HCT116 (cell line): ENCODE measurements around the gene ALDH4A1.

Experiments
- CEBPB ChIP-seq: IDR thresholded peaks from 2 replicates; pipeline ENCODE4 v1.6.1; 2012; ENCODE audit warnings: low read depth
- EGR1 ChIP-seq: IDR thresholded peaks from 2 replicates; pipeline ENCODE4 v1.6.1; 2012; ENCODE audit warnings: low read depth
- ELF1 ChIP-seq: IDR thresholded peaks from 2 replicates; pipeline ENCODE4 v1.6.1; 2012; ENCODE audit warnings: low read depth, borderline replicate concordance
- EZH2 ChIP-seq: fragments of 200-600 bp; sonication (generic); IDR thresholded peaks from 2 replicates; pipeline ENCODE4 v1.6.1; 2017; ENCODE audit warnings: antibody characterized with exemption, mixed run types
- EZH2phosphoT487 ChIP-seq: fragments of 200-600 bp; IDR thresholded peaks from 2 replicates; pipeline ENCODE4 v1.6.1; 2018; ENCODE audit warnings: antibody characterized with exemption, borderline replicate concordance
- JUND ChIP-seq: IDR thresholded peaks from 2 replicates; pipeline ENCODE4 v1.6.1; 2012
- POLR2A ChIP-seq: IDR thresholded peaks from 2 replicates; pipeline ENCODE4 v1.7.0; 2011; ENCODE audit warnings: borderline replicate concordance; ENCODE audit not compliant: insufficient read depth, insufficient read length; ENCODE audit errors: extremely low read depth
- POLR2AphosphoS5 ChIP-seq: IDR thresholded peaks from 2 replicates; pipeline ENCODE4 v1.6.1; 2011; ENCODE audit warnings: mild to moderate bottlenecking, low read depth, low read length, moderate library complexity
- SIN3A ChIP-seq: IDR thresholded peaks from 2 replicates; pipeline ENCODE4 v1.6.1; 2012; ENCODE audit warnings: low read depth
- SRF ChIP-seq: IDR thresholded peaks from 2 replicates; pipeline ENCODE4 v1.6.1; 2012; ENCODE audit warnings: low read depth
- ZNF274 ChIP-seq: fragments of 200-500 bp; sonication (Bioruptor generic); IDR thresholded peaks from 2 replicates; pipeline ENCODE4 v1.6.1; 2014; ENCODE audit warnings: mild to moderate bottlenecking, low read depth, low read length, inconsistent platforms
- TF ChIP-seq, protein P1 (sequence below), 3 experiments: fragments of 200-600 bp in 1 of 3; sonication (generic) in 1 of 3; IDR thresholded peaks in 2 of 3; conservative IDR thresholded peaks in 1 of 3; 2 replicates each; pipeline ENCODE4 v1.5.1; 2012 to 2017; ENCODE audit warnings: low read depth in 2 of 3, low read length in 2 of 3, antibody characterized with exemption in 1 of 3, borderline replicate concordance in 1 of 3, control low read depth in 1 of 3, mild to moderate bottlenecking in 1 of 3, mixed read lengths in 1 of 3, mixed run types in 1 of 3, moderate library complexity in 1 of 3; ENCODE audit not compliant: insufficient read depth in 1 of 3
- TF ChIP-seq, protein P2 (sequence below): IDR thresholded peaks from 2 replicates; pipeline ENCODE4 v1.6.1; 2012; ENCODE audit warnings: low read depth
- TF ChIP-seq, protein P3 (sequence below): IDR thresholded peaks from 2 replicates; pipeline ENCODE4 v1.6.1; 2011; ENCODE audit warnings: mild to moderate bottlenecking, low read length, moderate library complexity; ENCODE audit not compliant: insufficient replicate concordance; ENCODE audit errors: extremely low read depth

DNA sequence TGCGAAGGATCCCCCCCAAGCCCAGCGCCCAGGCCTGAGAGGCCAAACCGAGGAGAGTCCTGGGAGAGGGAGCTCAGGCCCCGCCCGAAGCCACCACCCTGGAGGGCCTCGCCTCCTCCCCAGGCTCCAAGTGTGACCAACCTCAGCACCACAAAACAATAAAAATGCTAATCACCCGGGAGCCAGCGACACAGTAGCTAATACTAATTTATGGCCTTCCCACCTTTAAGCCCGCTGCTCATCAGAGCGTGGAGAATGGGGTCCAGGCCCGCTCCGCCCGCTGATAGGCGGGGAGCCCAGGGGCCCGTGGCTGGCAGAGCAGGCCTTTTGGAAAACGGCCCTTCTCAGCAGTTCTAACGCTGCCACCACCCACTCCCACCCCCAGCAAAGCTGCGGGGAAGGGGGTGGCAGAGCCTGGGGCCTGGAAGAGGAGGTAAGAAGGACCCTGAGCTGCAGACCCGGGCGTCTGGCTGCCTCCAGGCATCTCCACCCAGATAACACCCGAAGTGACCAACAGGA is 22.5 kb downstream of the ALDH4A1 start:
- TF ChIP-seq, protein P1, sequence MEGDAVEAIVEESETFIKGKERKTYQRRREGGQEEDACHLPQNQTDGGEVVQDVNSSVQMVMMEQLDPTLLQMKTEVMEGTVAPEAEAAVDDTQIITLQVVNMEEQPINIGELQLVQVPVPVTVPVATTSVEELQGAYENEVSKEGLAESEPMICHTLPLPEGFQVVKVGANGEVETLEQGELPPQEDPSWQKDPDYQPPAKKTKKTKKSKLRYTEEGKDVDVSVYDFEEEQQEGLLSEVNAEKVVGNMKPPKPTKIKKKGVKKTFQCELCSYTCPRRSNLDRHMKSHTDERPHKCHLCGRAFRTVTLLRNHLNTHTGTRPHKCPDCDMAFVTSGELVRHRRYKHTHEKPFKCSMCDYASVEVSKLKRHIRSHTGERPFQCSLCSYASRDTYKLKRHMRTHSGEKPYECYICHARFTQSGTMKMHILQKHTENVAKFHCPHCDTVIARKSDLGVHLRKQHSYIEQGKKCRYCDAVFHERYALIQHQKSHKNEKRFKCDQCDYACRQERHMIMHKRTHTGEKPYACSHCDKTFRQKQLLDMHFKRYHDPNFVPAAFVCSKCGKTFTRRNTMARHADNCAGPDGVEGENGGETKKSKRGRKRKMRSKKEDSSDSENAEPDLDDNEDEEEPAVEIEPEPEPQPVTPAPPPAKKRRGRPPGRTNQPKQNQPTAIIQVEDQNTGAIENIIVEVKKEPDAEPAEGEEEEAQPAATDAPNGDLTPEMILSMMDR (IDR thresholded peaks at IDR 0.05 in 2 of 3, conservative IDR thresholded peaks at IDR 0.05 in 1 of 3; ENCODE audit: borderline replicate concordance in 1 of 3, insufficient read depth in 1 of 3, low read depth in 2 of 3, low read length in 2 of 3), result no peak
- no peak for TF ChIP-seq POLR2AphosphoS5
- no peak for TF ChIP-seq CEBPB
- no peak for TF ChIP-seq SIN3A
- TF ChIP-seq POLR2A, result no peak
- TF ChIP-seq, protein P2, sequence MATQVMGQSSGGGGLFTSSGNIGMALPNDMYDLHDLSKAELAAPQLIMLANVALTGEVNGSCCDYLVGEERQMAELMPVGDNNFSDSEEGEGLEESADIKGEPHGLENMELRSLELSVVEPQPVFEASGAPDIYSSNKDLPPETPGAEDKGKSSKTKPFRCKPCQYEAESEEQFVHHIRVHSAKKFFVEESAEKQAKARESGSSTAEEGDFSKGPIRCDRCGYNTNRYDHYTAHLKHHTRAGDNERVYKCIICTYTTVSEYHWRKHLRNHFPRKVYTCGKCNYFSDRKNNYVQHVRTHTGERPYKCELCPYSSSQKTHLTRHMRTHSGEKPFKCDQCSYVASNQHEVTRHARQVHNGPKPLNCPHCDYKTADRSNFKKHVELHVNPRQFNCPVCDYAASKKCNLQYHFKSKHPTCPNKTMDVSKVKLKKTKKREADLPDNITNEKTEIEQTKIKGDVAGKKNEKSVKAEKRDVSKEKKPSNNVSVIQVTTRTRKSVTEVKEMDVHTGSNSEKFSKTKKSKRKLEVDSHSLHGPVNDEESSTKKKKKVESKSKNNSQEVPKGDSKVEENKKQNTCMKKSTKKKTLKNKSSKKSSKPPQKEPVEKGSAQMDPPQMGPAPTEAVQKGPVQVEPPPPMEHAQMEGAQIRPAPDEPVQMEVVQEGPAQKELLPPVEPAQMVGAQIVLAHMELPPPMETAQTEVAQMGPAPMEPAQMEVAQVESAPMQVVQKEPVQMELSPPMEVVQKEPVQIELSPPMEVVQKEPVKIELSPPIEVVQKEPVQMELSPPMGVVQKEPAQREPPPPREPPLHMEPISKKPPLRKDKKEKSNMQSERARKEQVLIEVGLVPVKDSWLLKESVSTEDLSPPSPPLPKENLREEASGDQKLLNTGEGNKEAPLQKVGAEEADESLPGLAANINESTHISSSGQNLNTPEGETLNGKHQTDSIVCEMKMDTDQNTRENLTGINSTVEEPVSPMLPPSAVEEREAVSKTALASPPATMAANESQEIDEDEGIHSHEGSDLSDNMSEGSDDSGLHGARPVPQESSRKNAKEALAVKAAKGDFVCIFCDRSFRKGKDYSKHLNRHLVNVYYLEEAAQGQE, result no peak
- no peak for TF ChIP-seq EZH2phosphoT487
- no peak for TF ChIP-seq EZH2
- TF ChIP-seq EGR1, result no peak
- TF ChIP-seq JUND, result no peak
- no peak for TF ChIP-seq SRF
- TF ChIP-seq ZNF274, result no peak
- TF ChIP-seq, protein P3, sequence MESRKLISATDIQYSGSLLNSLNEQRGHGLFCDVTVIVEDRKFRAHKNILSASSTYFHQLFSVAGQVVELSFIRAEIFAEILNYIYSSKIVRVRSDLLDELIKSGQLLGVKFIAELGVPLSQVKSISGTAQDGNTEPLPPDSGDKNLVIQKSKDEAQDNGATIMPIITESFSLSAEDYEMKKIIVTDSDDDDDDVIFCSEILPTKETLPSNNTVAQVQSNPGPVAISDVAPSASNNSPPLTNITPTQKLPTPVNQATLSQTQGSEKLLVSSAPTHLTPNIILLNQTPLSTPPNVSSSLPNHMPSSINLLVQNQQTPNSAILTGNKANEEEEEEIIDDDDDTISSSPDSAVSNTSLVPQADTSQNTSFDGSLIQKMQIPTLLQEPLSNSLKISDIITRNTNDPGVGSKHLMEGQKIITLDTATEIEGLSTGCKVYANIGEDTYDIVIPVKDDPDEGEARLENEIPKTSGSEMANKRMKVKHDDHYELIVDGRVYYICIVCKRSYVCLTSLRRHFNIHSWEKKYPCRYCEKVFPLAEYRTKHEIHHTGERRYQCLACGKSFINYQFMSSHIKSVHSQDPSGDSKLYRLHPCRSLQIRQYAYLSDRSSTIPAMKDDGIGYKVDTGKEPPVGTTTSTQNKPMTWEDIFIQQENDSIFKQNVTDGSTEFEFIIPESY, result no peak
- TF ChIP-seq ELF1, result no peak
